Measurements from ENCODE around the gene FLNB. TPM values are rescaled to one million over a fixed set of nuclear protein-coding genes. Genes with fewer than 3 reads are reported as not detected.
A peak's percentile ranks its signal among the peaks of the same experiment; 100 is the strongest.

FLNB gene
- total and polyA plus RNA-seq, 2 of the 13 experiments (the other 11 are each of a cell fraction or from before 2014, with no cell fraction given): 106 to 130 TPM

GRCh38 chr3:57974796-57975388, 33.3 kb upstream of the FLNB start (continued):
- TF ChIP-seq ZNF407 (CRISPR knock-in tag; IDR thresholded peaks at IDR 0.05; ENCODE audit: not compliant biosample characterization) (no peak), KMT2A (CRISPR knock-in tag; IDR thresholded peaks at IDR 0.05) (no peak), MAFK (conservative IDR thresholded peaks at IDR 0.05 in 1 of 2, IDR thresholded peaks at IDR 0.05 in 1 of 2; ENCODE audit: low read length in 2 of 2) (peak; percentile 60 to 69), ZNF572 (CRISPR knock-in tag; IDR thresholded peaks at IDR 0.05) (no peak), MYNN (CRISPR knock-in tag; IDR thresholded peaks at IDR 0.05; ENCODE audit: low read depth) (no peak), HOXA5 (CRISPR knock-in tag; IDR thresholded peaks at IDR 0.05) (no peak), MAFF (IDR thresholded peaks at IDR 0.05; ENCODE audit: low read depth, low read length) (peak; percentile 76), U2AF1 (optimal IDR thresholded peaks at IDR 0.05; ENCODE audit: low read depth, low read length) (no peak), ZKSCAN8 (CRISPR knock-in tag; IDR thresholded peaks at IDR 0.05; ENCODE audit: borderline replicate concordance) (peak; percentile 74; the same call in 1 of the 2 replicates), ZNF775 (CRISPR knock-in tag; IDR thresholded peaks at IDR 0.05; ENCODE audit: borderline replicate concordance) (no peak), NAIF1 (CRISPR knock-in tag; IDR thresholded peaks at IDR 0.05; ENCODE audit: borderline replicate concordance) (no peak), RFX1 (IDR thresholded peaks at IDR 0.05) (no peak), NCOR1 (IDR thresholded peaks at IDR 0.05; ENCODE audit: borderline replicate concordance, low read length) (no peak), GLMP (CRISPR knock-in tag; IDR thresholded peaks at IDR 0.05; ENCODE audit: borderline replicate concordance) (no peak), TEAD3 (CRISPR knock-in tag; optimal IDR thresholded peaks at IDR 0.05; ENCODE audit: borderline replicate concordance) (peak; percentile 97)
- TF ChIP-seq, protein P1, sequence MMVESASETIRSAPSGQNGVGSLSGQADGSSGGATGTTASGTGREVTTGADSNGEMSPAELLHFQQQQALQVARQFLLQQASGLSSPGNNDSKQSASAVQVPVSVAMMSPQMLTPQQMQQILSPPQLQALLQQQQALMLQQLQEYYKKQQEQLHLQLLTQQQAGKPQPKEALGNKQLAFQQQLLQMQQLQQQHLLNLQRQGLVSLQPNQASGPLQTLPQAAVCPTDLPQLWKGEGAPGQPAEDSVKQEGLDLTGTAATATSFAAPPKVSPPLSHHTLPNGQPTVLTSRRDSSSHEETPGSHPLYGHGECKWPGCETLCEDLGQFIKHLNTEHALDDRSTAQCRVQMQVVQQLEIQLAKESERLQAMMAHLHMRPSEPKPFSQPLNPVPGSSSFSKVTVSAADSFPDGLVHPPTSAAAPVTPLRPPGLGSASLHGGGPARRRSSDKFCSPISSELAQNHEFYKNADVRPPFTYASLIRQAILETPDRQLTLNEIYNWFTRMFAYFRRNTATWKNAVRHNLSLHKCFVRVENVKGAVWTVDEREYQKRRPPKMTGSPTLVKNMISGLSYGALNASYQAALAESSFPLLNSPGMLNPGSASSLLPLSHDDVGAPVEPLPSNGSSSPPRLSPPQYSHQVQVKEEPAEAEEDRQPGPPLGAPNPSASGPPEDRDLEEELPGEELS (CRISPR knock-in tag; IDR thresholded peaks at IDR 0.05): peak; percentile 68; the same call in 1 of the 2 replicates
- TF ChIP-seq, protein P2, sequence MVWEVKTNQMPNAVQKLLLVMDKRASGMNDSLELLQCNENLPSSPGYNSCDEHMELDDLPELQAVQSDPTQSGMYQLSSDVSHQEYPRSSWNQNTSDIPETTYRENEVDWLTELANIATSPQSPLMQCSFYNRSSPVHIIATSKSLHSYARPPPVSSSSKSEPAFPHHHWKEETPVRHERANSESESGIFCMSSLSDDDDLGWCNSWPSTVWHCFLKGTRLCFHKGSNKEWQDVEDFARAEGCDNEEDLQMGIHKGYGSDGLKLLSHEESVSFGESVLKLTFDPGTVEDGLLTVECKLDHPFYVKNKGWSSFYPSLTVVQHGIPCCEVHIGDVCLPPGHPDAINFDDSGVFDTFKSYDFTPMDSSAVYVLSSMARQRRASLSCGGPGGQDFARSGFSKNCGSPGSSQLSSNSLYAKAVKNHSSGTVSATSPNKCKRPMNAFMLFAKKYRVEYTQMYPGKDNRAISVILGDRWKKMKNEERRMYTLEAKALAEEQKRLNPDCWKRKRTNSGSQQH (CRISPR knock-in tag; IDR thresholded peaks at IDR 0.05; ENCODE audit: low read depth): no peak
